Astrocyte (in vitro differentiated cells and primary cell): Measurements from ENCODE around the gene GALNT2. TPM values are rescaled to one million over a fixed set of nuclear protein-coding genes. Genes with fewer than 3 reads are reported as not detected.

ENCODE experiments used
- DNase-seq: peaks from one replicate; pipeline ENCODE4 v3.0.0-alpha.2; 2010; ENCODE audit warnings: low read depth
- FAIRE-seq: peaks from 2 replicates; lab custom pipeline; 2011; peaks lifted over from hg19 to GRCh38; lab: Jason Lieb, UNC
- H2AFZ ChIP-seq: 2 replicates; pipeline ENCODE4 v1.6.0; 2012; ENCODE audit warnings: low read depth, low read length, inconsistent platforms
- H3K27ac ChIP-seq: 2 replicates; pipeline ENCODE4 v1.5.1; 2011; ENCODE audit warnings: low read depth, low read length, inconsistent platforms
- H3K27me3 ChIP-seq: 2 replicates; pipeline ENCODE4 v1.6.0; 2011; ENCODE audit warnings: low read length, inconsistent platforms; ENCODE audit not compliant: insufficient read depth
- H3K36me3 ChIP-seq: 2 replicates; pipeline ENCODE4 v1.5.1; 2011; ENCODE audit warnings: low read length, inconsistent platforms; ENCODE audit not compliant: insufficient read depth
- H3K4me1 ChIP-seq: 2 replicates; pipeline ENCODE4 v1.5.1; 2011; ENCODE audit warnings: low read length, inconsistent platforms; ENCODE audit not compliant: insufficient read depth
- H3K4me2 ChIP-seq: 2 replicates; pipeline ENCODE4 v1.6.0; 2012; ENCODE audit warnings: low read length, inconsistent platforms
- H3K4me3 ChIP-seq: 2 replicates; pipeline ENCODE4 v1.5.1; 2011; ENCODE audit warnings: low read depth, mild to moderate bottlenecking, low read length, inconsistent platforms; ENCODE audit not compliant: insufficient read depth
- H3K79me2 ChIP-seq: 2 replicates; pipeline ENCODE4 v1.6.0; 2012; ENCODE audit warnings: mild to moderate bottlenecking, low read length, inconsistent platforms; ENCODE audit not compliant: insufficient read depth
- H3K9ac ChIP-seq: 2 replicates; pipeline ENCODE4 v1.6.0; 2012; ENCODE audit warnings: mild to moderate bottlenecking, low read length, inconsistent platforms
- H3K9me3 ChIP-seq: 2 replicates; pipeline ENCODE4 v1.5.1; 2012; ENCODE audit warnings: low read depth, mild to moderate bottlenecking, low read length, inconsistent platforms; ENCODE audit not compliant: insufficient read depth
- H4K20me1 ChIP-seq: 2 replicates; pipeline ENCODE4 v1.6.0; 2012; ENCODE audit warnings: low read length, inconsistent platforms; ENCODE audit not compliant: insufficient read depth
- H3K27ac Mint-ChIP-seq: one replicate; pipeline ENCODE4 v1.8.0; 2021; ENCODE audit warnings: mild to moderate bottlenecking, mixed read lengths; ENCODE audit not compliant: unreplicated experiment
- H3K27me3 Mint-ChIP-seq: one replicate; pipeline ENCODE4 v1.8.0; 2021; ENCODE audit warnings: low read depth, mixed read lengths; ENCODE audit not compliant: unreplicated experiment
- H3K36me3 Mint-ChIP-seq: one replicate; pipeline ENCODE4 v1.8.0; 2021; ENCODE audit warnings: low read depth, mixed read lengths; ENCODE audit not compliant: unreplicated experiment
- H3K4me1 Mint-ChIP-seq: one replicate; pipeline ENCODE4 v1.8.0; 2021; ENCODE audit warnings: low read depth, mixed read lengths; ENCODE audit not compliant: unreplicated experiment
- H3K4me3 Mint-ChIP-seq: one replicate; pipeline ENCODE4 v1.8.0; 2021; ENCODE audit warnings: mild to moderate bottlenecking, moderate library complexity, mixed read lengths; ENCODE audit not compliant: unreplicated experiment
- H3K9me3 Mint-ChIP-seq: one replicate; pipeline ENCODE4 v1.8.0; 2021; ENCODE audit warnings: mild to moderate bottlenecking, mixed read lengths; ENCODE audit not compliant: unreplicated experiment
- CTCF ChIP-seq: IDR thresholded peaks from 2 replicates; pipeline ENCODE4 v1.5.1; 2011; ENCODE audit warnings: low read depth, mild to moderate bottlenecking, inconsistent platforms, low read length, moderate library complexity; ENCODE audit not compliant: insufficient read depth
- EZH2 ChIP-seq: IDR thresholded peaks from 2 replicates; pipeline ENCODE4 v1.6.1; 2012; ENCODE audit warnings: mild to moderate bottlenecking, low read length, inconsistent platforms; ENCODE audit not compliant: insufficient read depth
- total RNA-seq: library from RNA; stranded (reverse); gene quantifications from 2 replicates; pipeline ENCODE4 v1.2.1, GENCODE V29; 2021

Gene GALNT2
- total RNA-seq, 1 donor from 2014 or later: 507 TPM

DNA sequence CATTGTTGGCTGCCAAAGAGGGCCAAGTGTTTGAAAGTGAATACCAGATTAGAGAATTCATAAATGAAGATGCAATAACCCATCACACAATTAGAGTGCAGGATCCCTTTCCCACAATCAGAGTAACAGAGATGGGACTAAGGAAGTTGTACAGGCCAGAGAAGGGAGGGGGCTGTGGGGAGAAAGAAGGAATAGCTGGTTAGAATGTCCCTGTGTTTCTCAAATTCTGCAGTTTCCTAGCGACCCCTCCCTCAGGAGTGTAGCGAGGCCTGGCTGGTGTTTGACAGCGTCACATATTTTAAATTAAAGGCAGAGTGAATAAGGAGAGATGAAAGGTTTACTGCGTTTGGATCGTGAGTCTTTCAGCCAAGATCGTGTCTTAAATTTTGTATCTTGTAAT, 58.1 kb downstream of the GALNT2 start:
- peak overlapping the region; percentile 23 for H3K9ac ChIP-seq
- Mint-ChIP-seq H3K9me3 (no peaks in the 10 kb centered on the region), H3K27ac (peak overlapping the region; percentile 98), H3K4me1 (peaks cover 90% of the 10 kb centered on the region), H3K4me3 (peak overlapping the region; percentile 55), H3K36me3 (peaks cover 21% of the 10 kb centered on the region), H3K27me3 (no peaks in the 10 kb centered on the region)
- DNase-seq (no peak), FAIRE-seq (no peak)
- peaks cover 92% of the 10 kb centered on the region for H4K20me1 ChIP-seq
- H3K4me1 ChIP-seq: peaks cover 28% of the 10 kb centered on the region
- no peak overlapping the region for H2AFZ ChIP-seq
- H3K9me3 ChIP-seq: no peaks in the 10 kb centered on the region
- TF ChIP-seq EZH2 (no peak), CTCF (no peak)
- H3K79me2 ChIP-seq: peaks cover 98% of the 10 kb centered on the region
- H3K27ac ChIP-seq: no peak overlapping the region
- H3K36me3 ChIP-seq: no peaks in the 10 kb centered on the region
- no peak overlapping the region for H3K4me3 ChIP-seq
- H3K27me3 ChIP-seq: no peaks in the 10 kb centered on the region
- H3K4me2 ChIP-seq: peak overlapping the region; percentile 25

- Histone ChIP-seq H3K4me3 (no peak overlapping the region), H3K9ac (peak overlapping the region; percentile 23), H2AFZ (no peak overlapping the region), H3K27ac (no peak overlapping the region), H3K79me2 (peaks cover 98% of the 10 kb centered on the region), H3K4me1 (peaks cover 28% of the 10 kb centered on the region), H3K36me3 (no peaks in the 10 kb centered on the region), H3K4me2 (peak overlapping the region; percentile 16), H3K9me3 (no peaks in the 10 kb centered on the region), H3K27me3 (no peaks in the 10 kb centered on the region), H4K20me1 (peaks cover 92% of the 10 kb centered on the region)
- TF ChIP-seq CTCF (no peak), EZH2 (no peak)
- peak overlapping the region; percentile 55 for H3K4me3 Mint-ChIP-seq
- DNase-seq (peak; percentile 45), FAIRE-seq (no peak)
- H3K27me3 Mint-ChIP-seq: no peaks in the 10 kb centered on the region
- no peaks in the 10 kb centered on the region for H3K9me3 Mint-ChIP-seq
- H3K4me1 Mint-ChIP-seq: peaks cover 88% of the 10 kb centered on the region
- H3K36me3 Mint-ChIP-seq: peaks cover 20% of the 10 kb centered on the region
- peak overlapping the region; percentile 98 for H3K27ac Mint-ChIP-seq
These were observed 58.8 kb downstream of the GALNT2 start for GRCh38 chr1:230125640-230126528.

- Histone ChIP-seq H3K36me3 (no peaks in the 10 kb centered on the region), H3K27ac (no peak overlapping the region), H3K4me2 (no peak overlapping the region), H3K79me2 (peaks cover 98% of the 10 kb centered on the region), H3K9ac (no peak overlapping the region), H4K20me1 (peaks cover 91% of the 10 kb centered on the region), H3K4me1 (peaks cover 28% of the 10 kb centered on the region), H3K27me3 (no peaks in the 10 kb centered on the region), H3K9me3 (no peaks in the 10 kb centered on the region), H3K4me3 (no peak overlapping the region), H2AFZ (no peak overlapping the region)
- no peaks in the 10 kb centered on the region for H3K9me3 Mint-ChIP-seq
- DNase-seq (no peak), FAIRE-seq (no peak)
- peak overlapping the region; percentile 10 for H3K4me3 Mint-ChIP-seq
- peaks cover 20% of the 10 kb centered on the region for H3K36me3 Mint-ChIP-seq
- TF ChIP-seq CTCF: no peak
- no peak for TF ChIP-seq EZH2
- no peaks in the 10 kb centered on the region for H3K27me3 Mint-ChIP-seq
- peaks cover 86% of the 10 kb centered on the region for H3K4me1 Mint-ChIP-seq
- H3K27ac Mint-ChIP-seq: peak overlapping the region; percentile 98
These were observed 59.6 kb downstream of the GALNT2 start for GRCh38 chr1:230126529-230127104.
